Measurements from ENCODE around the gene MAGEA2. TPM values are rescaled to one million over a fixed set of nuclear protein-coding genes. Genes with fewer than 3 reads are reported as not detected.

Gene MAGEA2
- total and polyA plus RNA-seq, 2 of the 8 experiments (the other 6 are each of a cell fraction or from before 2014, with no cell fraction given) = 0.77 TPM; not detected in 1

DNA sequence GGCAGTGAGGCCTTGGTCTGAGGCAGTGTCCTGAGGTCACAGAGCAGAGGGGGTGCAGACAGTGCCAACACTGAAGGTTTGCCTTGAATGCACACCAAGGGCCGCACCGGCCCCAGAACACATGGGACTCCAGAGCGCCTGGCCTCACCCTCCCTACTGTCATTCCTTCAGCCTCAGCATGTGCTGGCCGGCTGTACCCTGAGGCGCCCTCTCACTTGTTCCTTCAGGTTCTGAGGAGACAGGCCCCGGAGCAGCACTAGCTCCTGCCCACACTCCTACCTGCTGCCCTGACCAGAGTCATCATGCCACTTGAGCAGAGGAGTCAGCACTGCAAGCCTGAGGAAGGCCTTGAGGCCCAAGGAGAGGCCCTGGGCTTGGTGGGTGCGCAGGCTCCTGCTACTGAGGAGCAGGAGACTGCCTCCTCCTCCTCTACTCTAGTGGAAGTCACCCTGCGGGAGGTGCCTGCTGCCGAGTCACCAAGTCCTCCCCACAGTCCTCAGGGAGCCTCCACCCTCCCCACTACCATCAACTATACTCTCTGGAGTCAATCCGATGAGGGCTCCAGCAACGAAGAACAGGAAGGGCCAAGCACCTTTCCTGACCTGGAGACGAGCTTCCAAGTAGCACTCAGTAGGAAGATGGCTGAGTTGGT lies 17.7 kb downstream of the MAGEA2 start:
- Histone ChIP-seq H3K18ac (ENCODE audit: extremely low read depth, low read length) (no peak overlapping the region), H2BK12ac (ENCODE audit: low read depth, low read length) (no peak overlapping the region), H3K4me2 (ENCODE audit: insufficient read depth in 1 of 2, low read depth in 2 of 2, low read length in 2 of 2) (no peak overlapping the region), H4K5ac (ENCODE audit: insufficient read length, low read depth, low read length) (no peak overlapping the region), H3K27ac (ENCODE audit: low read depth, low read length) (no peak overlapping the region), H3K36me3 (ENCODE audit: control insufficient read depth in 2 of 4, insufficient read depth in 4 of 4, low read length in 3 of 4) (no peaks in the 10 kb centered on the region), H3K23ac (ENCODE audit: insufficient read length) (no peak overlapping the region), H3K79me1 (ENCODE audit: low read depth, low read length) (no peaks in the 10 kb centered on the region), H2AFZ (ENCODE audit: low read length) (no peak overlapping the region), H3K14ac (ENCODE audit: insufficient read length) (no peak overlapping the region), H2BK120ac (replicated peaks; ENCODE audit: low read depth, low read length) (no peak overlapping the region), H3K23me2 (ENCODE audit: low read depth, low read length) (no peaks in the 10 kb centered on the region), H2BK20ac (ENCODE audit: low read length) (no peak overlapping the region), H4K20me1 (replicated peaks in 1 of 2; ENCODE audit: control insufficient read depth in 1 of 2, insufficient read depth in 2 of 2, low read length in 2 of 2) (no peaks in the 10 kb centered on the region), H3K56ac (replicated peaks; ENCODE audit: insufficient read length, low read depth, low read length) (no peak overlapping the region), H2BK5ac (ENCODE audit: low read depth, low read length) (no peak overlapping the region), H4K8ac (ENCODE audit: extremely low read depth, insufficient read depth, low read length) (no peak overlapping the region; the same call in 1 of the 2 replicates), H3K4ac (replicated peaks; ENCODE audit: insufficient read length, low read depth, low read length) (no peak overlapping the region), H3K9ac (replicated peaks in 1 of 4; ENCODE audit: extremely low read depth in 1 of 4, low read depth in 3 of 4, low read length in 3 of 4) (no peak overlapping the region), H3K9me3 (ENCODE audit: insufficient read depth in 2 of 2, low read depth in 1 of 2, low read length in 1 of 2) (no peaks in the 10 kb centered on the region), H2AK5ac (ENCODE audit: low read depth, low read length) (no peak overlapping the region), H3K4me1 (replicated peaks in 1 of 4; ENCODE audit: control insufficient read depth in 3 of 4, insufficient read depth in 4 of 4, low read length in 3 of 4) (no peaks in the 10 kb centered on the region), H4K91ac (replicated peaks; ENCODE audit: insufficient read length, low read length) (no peak overlapping the region), H3K79me2 (ENCODE audit: control insufficient read depth in 1 of 2, insufficient read depth in 2 of 2, low read length in 2 of 2) (no peaks in the 10 kb centered on the region), H3K4me3 (ENCODE audit: extremely low read depth in 1 of 4, insufficient read depth in 2 of 4, low read depth in 3 of 4, low read length in 4 of 4) (no peak overlapping the region), H2BK15ac (ENCODE audit: low read length) (no peak overlapping the region), H3K27me3 (replicated peaks in 1 of 4; ENCODE audit: control insufficient read depth in 3 of 4, extremely low read depth in 1 of 4, insufficient read depth in 3 of 4, low read length in 3 of 4) (no peaks in the 10 kb centered on the region)
- CTCF ChIA-PET (ENCODE audit: partially characterized antibody) = no interaction called here
- TF ChIP-seq BRCA1 (IDR thresholded peaks at IDR 0.05; ENCODE audit: low read depth, low read length) (no peak), MAFK (IDR thresholded peaks at IDR 0.05; ENCODE audit: low read depth, low read length) (no peak), PHF8 (conservative IDR thresholded peaks at IDR 0.05; ENCODE audit: low read depth, low read length) (no peak), TAF7 (optimal IDR thresholded peaks at IDR 0.05; ENCODE audit: borderline replicate concordance, low read depth, low read length) (no peak), RFX5 (IDR thresholded peaks at IDR 0.05; ENCODE audit: borderline replicate concordance, low read depth, low read length) (no peak), CHD1 (IDR thresholded peaks at IDR 0.05; ENCODE audit: low read depth, low read length) (no peak), CREB1 (IDR thresholded peaks at IDR 0.05) (no peak), SP1 (IDR thresholded peaks at IDR 0.05; ENCODE audit: low read depth, low read length) (no peak), JUND (IDR thresholded peaks at IDR 0.05; ENCODE audit: low read length) (no peak)
- TF ChIP-seq, protein P1, sequence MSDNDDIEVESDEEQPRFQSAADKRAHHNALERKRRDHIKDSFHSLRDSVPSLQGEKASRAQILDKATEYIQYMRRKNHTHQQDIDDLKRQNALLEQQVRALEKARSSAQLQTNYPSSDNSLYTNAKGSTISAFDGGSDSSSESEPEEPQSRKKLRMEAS (IDR thresholded peaks at IDR 0.05) = no peak
- TF ChIP-seq, protein P2, sequence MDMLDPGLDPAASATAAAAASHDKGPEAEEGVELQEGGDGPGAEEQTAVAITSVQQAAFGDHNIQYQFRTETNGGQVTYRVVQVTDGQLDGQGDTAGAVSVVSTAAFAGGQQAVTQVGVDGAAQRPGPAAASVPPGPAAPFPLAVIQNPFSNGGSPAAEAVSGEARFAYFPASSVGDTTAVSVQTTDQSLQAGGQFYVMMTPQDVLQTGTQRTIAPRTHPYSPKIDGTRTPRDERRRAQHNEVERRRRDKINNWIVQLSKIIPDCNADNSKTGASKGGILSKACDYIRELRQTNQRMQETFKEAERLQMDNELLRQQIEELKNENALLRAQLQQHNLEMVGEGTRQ (IDR thresholded peaks at IDR 0.05; ENCODE audit: low read length) = no peak
- POLR2A ChIA-PET (ENCODE audit: partially characterized antibody) = no interaction called here
- WGBS, 2 experiments (ENCODE audit: extremely low coverage in 1 of 2, insufficient coverage in 1 of 2, insufficient read length in 1 of 2, insufficient replicate concordance in 2 of 2, low coverage in 1 of 2, low lambda C conversion rate in 2 of 2, missing lambda C conversion rate in 1 of 2) = 95% methylated on average over 5 of the region's 12 CpGs; no CpG with 5 or more reads in 1 of the 2 experiments
- FAIRE-seq = no peak
- no peak for DNase-seq (ENCODE audit: low read depth in 1 of 2, low spot score in 2 of 2)
